Pancreas (tissue), 10 donors: ENCODE data around the gene TMEM52. TPM values are rescaled to one million over a fixed set of nuclear protein-coding genes. Genes with fewer than 3 reads are reported as not detected.

Experiments
- ATAC-seq, 4 donors: fragments of 200-7000 bp; cut with Tn5 transposase; one replicate each; pipeline versions ENCODE4 v1.8.0 to v1.9.1; 2020; ENCODE audit warnings: mild to moderate bottlenecking in 4 of 4, moderate library complexity in 4 of 4
- DNase-seq, 6 donors: peaks; one replicate each; pipeline ENCODE4 v3.0.0-alpha.2; 2020
- FAIRE-seq: peaks from 2 replicates; lab custom pipeline; 2012; peaks lifted over from hg19 to GRCh38; lab: Jason Lieb, UNC
- H3K27ac ChIP-seq, 4 donors: fragments of 200-600 bp; sonication (generic); 1 replicate in 3 of 4; 2 replicates in 1 of 4; pipeline versions ENCODE4 v1.5.0 to v1.8.0; 2020
- H3K27me3 ChIP-seq, 4 donors: fragments of 200-600 bp; one replicate each; pipeline ENCODE4 v1.8.0; 2021
- H3K36me3 ChIP-seq, 3 donors: fragments of 200-600 bp; sonication (generic) in 1 of 3; one replicate each; pipeline versions ENCODE4 v1.5.0 to v1.8.0; 2020 to 2021
- H3K4me1 ChIP-seq, 3 donors: fragments of 200-600 bp; one replicate each; pipeline ENCODE4 v1.8.0; 2021
- H3K4me3 ChIP-seq, 4 donors: fragments of 200-600 bp; sonication (generic) in 2 of 4; one replicate each; pipeline versions ENCODE4 v1.5.0 to v1.8.0; 2020 to 2021
- H3K9me3 ChIP-seq, 4 donors: fragments of 200-600 bp; one replicate each; pipeline ENCODE4 v1.8.0; 2021
- WGBS, 2 donors: extraction: QIAGEN DNeasy Blood & Tissue Kit; methylation state at CpG; one replicate each; pipeline ENCODE4 v1.1.7; 2013; 5-methylcytosine and 5-hydroxymethylcytosine counted together
- intact Hi-C, 3 donors: fragments of 100-400 bp; cut with DNase I; formaldehyde crosslinking; loops; one replicate each; pipeline versions ENCODE4 v1.11.1 to v1.14.2; 2022
- polyA plus RNA-seq, 2 donors: library from polyadenylated mRNA; stranded (reverse); fragments of 200-250 nt; gene quantifications; one replicate each; pipeline ENCODE4 v1.2.3, GENCODE V29; 2013
- total RNA-seq, 6 donors: library from RNA; stranded (reverse); fragmentation: NEBNext Ultra II Directional in 4 of 6; extraction: Animal tissue kit (Norgen Biotek cat#: 25700) in 4 of 6; gene quantifications; one replicate each; pipeline versions ENCODE4 v1.2.1 to v1.2.4, GENCODE V29; 2021 to 2023
- TF ChIP-seq, protein P1 (sequence below), 4 donors: fragments of 200-600 bp; sonication (generic) in 3 of 4; IDR thresholded peaks; one replicate each; pipeline versions ENCODE4 v1.5.0 to v1.8.0; 2021; ENCODE audit warnings: antibody characterized with exemption in 4 of 4
- donor health status: healthy with polysubstance abuse.
- donor health status: DM: no; HTN: no; CAD: no; lungs with moderate emphysema.
- donor health status: DM: no; HTN: no; CAD: no.
- donor health status: control.
- donor health status: control.
- donor health status: Bipolar disorder and iron deficiency.
- donor health status: DM: yes; HTN: yes; CAD: no.
- donor health status: DM: no; HTN: no; CAD: no.
- donor health status: DM: no; HTN: no; CAD: no.
- donor health status: DM: yes; HTN: yes; CAD: no.

The TMEM52 gene
- total and polyA plus RNA-seq, 8 donors, result 43.6 to 120 (median 78.6) TPM

DNA sequence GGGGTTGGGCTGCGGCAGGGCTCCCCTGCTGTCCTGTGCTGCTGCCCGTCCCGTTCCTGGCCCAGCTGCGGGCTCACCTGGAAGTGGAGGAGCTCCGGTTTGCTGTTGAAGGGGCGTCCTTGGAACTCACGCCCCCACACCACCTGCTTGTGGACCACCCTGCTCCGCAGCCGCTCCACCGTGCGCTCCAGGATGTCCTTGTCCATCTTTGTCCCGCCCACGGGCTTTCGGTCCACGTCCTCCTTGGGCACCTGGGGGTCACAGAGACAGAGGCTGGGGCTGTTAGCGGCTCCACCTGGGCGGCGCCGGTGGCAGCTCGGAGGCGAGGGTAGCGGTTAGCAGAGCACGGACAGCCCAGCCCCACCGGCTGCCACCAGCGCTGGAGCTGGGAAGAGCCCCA is 45.7 kb upstream of the TMEM52 start:
- no peak for ATAC-seq
- no peak overlapping the region for H3K4me3 ChIP-seq
- TF ChIP-seq, protein P1, sequence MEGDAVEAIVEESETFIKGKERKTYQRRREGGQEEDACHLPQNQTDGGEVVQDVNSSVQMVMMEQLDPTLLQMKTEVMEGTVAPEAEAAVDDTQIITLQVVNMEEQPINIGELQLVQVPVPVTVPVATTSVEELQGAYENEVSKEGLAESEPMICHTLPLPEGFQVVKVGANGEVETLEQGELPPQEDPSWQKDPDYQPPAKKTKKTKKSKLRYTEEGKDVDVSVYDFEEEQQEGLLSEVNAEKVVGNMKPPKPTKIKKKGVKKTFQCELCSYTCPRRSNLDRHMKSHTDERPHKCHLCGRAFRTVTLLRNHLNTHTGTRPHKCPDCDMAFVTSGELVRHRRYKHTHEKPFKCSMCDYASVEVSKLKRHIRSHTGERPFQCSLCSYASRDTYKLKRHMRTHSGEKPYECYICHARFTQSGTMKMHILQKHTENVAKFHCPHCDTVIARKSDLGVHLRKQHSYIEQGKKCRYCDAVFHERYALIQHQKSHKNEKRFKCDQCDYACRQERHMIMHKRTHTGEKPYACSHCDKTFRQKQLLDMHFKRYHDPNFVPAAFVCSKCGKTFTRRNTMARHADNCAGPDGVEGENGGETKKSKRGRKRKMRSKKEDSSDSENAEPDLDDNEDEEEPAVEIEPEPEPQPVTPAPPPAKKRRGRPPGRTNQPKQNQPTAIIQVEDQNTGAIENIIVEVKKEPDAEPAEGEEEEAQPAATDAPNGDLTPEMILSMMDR (IDR thresholded peaks at IDR 0.05), result no peak
- no peaks in the 10 kb centered on the region for H3K9me3 ChIP-seq
- H3K36me3 ChIP-seq, result no peaks in the 10 kb centered on the region
- FAIRE-seq, result no peak
- WGBS, 2 donors, result 59 to 69% methylated on average over 25 of the region's 25 CpGs
- no peaks in the 10 kb centered on the region for H3K27me3 ChIP-seq
- intact Hi-C loops, result loop anchor here in 1 of 3 donors (10.0 kb wide), 1 partner anchor 70 kb away; no protein-coding TSS in a partner anchor
- no peak overlapping the region for H3K27ac ChIP-seq
- DNase-seq, result peak in 1 of 6 donors; percentile 51
- H3K4me1 ChIP-seq, result no peaks in the 10 kb centered on the region

DNA sequence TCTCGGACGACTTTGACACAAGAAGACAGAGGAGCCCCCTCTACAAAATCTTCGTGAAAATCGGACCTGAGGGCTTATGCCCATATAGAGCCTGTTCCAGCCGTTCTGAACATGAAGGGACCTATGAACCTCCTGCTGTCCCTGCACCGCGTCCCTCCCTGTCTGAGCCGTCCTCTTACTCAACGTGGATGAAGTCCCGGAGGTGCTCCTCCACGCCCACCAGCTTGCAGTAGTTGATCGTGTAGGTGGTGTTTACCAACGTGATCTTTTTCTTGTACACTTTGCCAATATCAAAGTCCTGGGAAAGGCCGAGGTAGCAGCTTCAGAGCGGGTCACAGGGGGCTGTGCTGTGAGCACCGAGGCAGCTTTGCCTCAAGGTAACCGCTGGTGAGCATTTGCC is 44.5 kb upstream of the TMEM52 start:
- H3K9me3 ChIP-seq, result no peaks in the 10 kb centered on the region
- peak in 1 of 6 donors; percentile 20 for DNase-seq
- H3K27me3 ChIP-seq, result no peaks in the 10 kb centered on the region
- TF ChIP-seq, protein P1 (IDR thresholded peaks at IDR 0.05), result no peak
- no peak for ATAC-seq
- no peaks in the 10 kb centered on the region for H3K4me1 ChIP-seq
- H3K36me3 ChIP-seq, result no peaks in the 10 kb centered on the region
- H3K4me3 ChIP-seq, result no peak overlapping the region
- no peak overlapping the region for H3K27ac ChIP-seq
- intact Hi-C loops, result loop anchor here in 1 of 3 donors (10.0 kb wide), 1 partner anchor 71 kb away; no protein-coding TSS in a partner anchor
- 72 to 77% methylated on average over 17 of the region's 17 CpGs for WGBS, 2 donors
- FAIRE-seq, result no peak

DNA sequence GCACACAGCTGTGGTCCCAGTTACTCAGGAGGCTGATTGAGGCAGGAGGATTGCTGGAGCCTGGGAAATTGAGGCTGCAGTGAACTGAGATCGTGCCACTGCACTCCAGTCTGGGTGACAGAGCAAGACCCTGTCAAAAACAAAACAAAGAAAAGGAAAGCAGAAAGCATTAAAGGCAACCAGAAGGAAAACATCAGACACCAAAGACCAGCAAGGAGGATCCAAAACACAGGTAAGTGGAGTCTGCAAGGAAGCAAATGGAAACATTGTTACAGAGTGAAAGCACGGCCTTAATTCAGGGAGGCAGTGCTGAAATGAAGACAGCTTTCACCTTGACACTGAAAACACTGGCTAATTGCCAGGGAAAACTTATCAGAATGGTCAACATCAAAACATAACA is 43.7 kb upstream of the TMEM52 start:
- no peak for DNase-seq
- intact Hi-C loops, result loop anchor here in 1 of 3 donors (10.0 kb wide), 1 partner anchor 72 kb away; no protein-coding TSS in a partner anchor

DNA sequence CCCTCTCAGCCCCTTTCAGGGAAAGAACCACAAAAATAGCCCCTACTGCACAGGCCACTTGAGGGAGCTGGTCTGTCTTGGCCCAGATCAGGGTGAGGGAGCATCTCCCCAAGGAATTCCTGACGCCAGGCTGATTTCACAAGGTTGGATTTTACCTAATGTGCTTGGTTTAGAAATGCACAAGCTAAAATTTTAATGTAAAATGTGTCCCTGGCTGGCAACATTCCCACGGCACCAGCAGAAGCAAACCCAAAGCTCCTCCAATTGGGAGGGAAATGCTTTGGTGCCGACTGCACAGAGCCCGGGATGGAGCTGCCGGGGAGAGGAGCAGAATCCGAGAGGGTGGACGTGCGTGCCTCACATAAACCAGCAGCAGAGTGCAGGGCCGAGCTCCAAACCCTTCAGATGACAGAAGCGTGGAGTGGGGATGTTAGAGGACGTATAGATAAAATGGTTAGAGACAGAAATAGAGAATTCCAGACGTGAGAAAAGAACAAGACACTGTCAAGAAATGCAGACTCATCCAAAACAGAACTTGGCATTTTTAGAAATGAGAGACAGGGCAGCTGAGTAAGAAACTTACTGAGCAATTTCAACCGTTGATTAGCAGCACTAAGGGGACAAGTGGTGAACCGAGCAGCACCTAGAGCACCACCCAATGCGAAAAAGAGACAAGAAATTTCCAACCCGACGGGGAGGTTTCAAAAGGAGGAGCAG is 41.6 kb upstream of the TMEM52 start:
- TF ChIP-seq, protein P1 (IDR thresholded peaks at IDR 0.05), result no peak
- H3K27ac ChIP-seq, result no peak overlapping the region
- no peaks in the 10 kb centered on the region for H3K4me1 ChIP-seq
- intact Hi-C loops, result loop anchor here in 1 of 3 donors (10.0 kb wide), 1 partner anchor 74 kb away; no protein-coding TSS in a partner anchor
- FAIRE-seq (no peak), DNase-seq (peak in 1 of 6 donors; percentile 17), ATAC-seq (peak in 1 of 4 donors; percentile 10)
- no peaks in the 10 kb centered on the region for H3K36me3 ChIP-seq
- H3K9me3 ChIP-seq, result no peaks in the 10 kb centered on the region
- H3K4me3 ChIP-seq, result no peak overlapping the region
- no peaks in the 10 kb centered on the region for H3K27me3 ChIP-seq
- 45 to 53% methylated on average over 17 of the region's 17 CpGs for WGBS, 2 donors

More for the DNA sequence above, 43.7 kb upstream of the TMEM52 start:
- no peaks in the 10 kb centered on the region for H3K9me3 ChIP-seq
- FAIRE-seq, result no peak
- TF ChIP-seq, protein P1 (IDR thresholded peaks at IDR 0.05), result no peak
- 58 to 62% methylated on average over 2 of the region's 2 CpGs for WGBS, 2 donors
- H3K27ac ChIP-seq, result no peak overlapping the region
- H3K4me1 ChIP-seq, result no peaks in the 10 kb centered on the region
- ATAC-seq, result no peak
- no peak overlapping the region for H3K4me3 ChIP-seq
- H3K27me3 ChIP-seq, result no peaks in the 10 kb centered on the region
- no peaks in the 10 kb centered on the region for H3K36me3 ChIP-seq
